Neutrophil (primary cell): ENCODE data around the gene SFSWAP.

Experiments
- H3K27ac ChIP-seq: fragments of 200-600 bp; sonication (generic); 2 replicates; pipeline ENCODE4 v1.5.1; 2016; ENCODE audit warnings: mild to moderate bottlenecking, moderate library complexity
- H3K27me3 ChIP-seq: fragments of 200-600 bp; sonication (generic); 2 replicates; pipeline ENCODE4 v1.6.0; 2016; ENCODE audit warnings: mild to moderate bottlenecking
- H3K36me3 ChIP-seq: fragments of 200-600 bp; sonication (generic); 2 replicates; pipeline ENCODE4 v1.5.1; 2017
- H3K4me1 ChIP-seq, 2 experiments: fragments of 200-600 bp in 1 of 2; sonication (generic) in 1 of 2; 1 replicate in 1 of 2; 2 replicates in 1 of 2; pipeline versions ENCODE4 v1.5.1 to v1.6.1; 2013 to 2016; ENCODE audit warnings: low read depth in 1 of 2, low read length in 1 of 2, mild to moderate bottlenecking in 1 of 2, moderate library complexity in 1 of 2; ENCODE audit not compliant: control insufficient read depth in 1 of 2, insufficient read depth in 1 of 2
- H3K4me3 ChIP-seq, 2 experiments: fragments of 200-600 bp in 1 of 2; sonication (generic) in 1 of 2; 1 replicate in 1 of 2; 2 replicates in 1 of 2; pipeline ENCODE4 v1.5.1; 2013 to 2016; ENCODE audit warnings: low read depth in 1 of 2, low read length in 1 of 2, mild to moderate bottlenecking in 1 of 2, moderate library complexity in 1 of 2
- H3K9me3 ChIP-seq: fragments of 200-600 bp; sonication (generic); 2 replicates; pipeline ENCODE4 v1.5.1; 2016
- CTCF ChIP-seq: fragments of 200-600 bp; sonication (generic); IDR thresholded peaks from 2 replicates; pipeline ENCODE4 v1.5.1; 2016; ENCODE audit warnings: antibody characterized with exemption

Gene SFSWAP

GRCh38 chr12:131770120-131770519 lies 59.2 kb downstream of the SFSWAP start:
- Histone ChIP-seq H3K36me3 (peaks cover 99% of the 10 kb centered on the region), H3K27ac (no peak overlapping the region), H3K9me3 (no peaks in the 10 kb centered on the region), H3K4me1 (no peaks in the 10 kb centered on the region), H3K27me3 (no peaks in the 10 kb centered on the region), H3K4me3 (no peak overlapping the region)
- TF ChIP-seq CTCF, result no peak

- Histone ChIP-seq H3K27me3 (no peaks in the 10 kb centered on the region), H3K4me1 (no peaks in the 10 kb centered on the region), H3K9me3 (no peaks in the 10 kb centered on the region), H3K4me3 (no peak overlapping the region), H3K36me3 (peaks cover 95% of the 10 kb centered on the region), H3K27ac (no peak overlapping the region)
- TF ChIP-seq CTCF, result no peak
These were observed 61.1 kb downstream of the SFSWAP start for GRCh38 chr12:131771965-131772364.

- H3K27me3 ChIP-seq, result no peaks in the 10 kb centered on the region
- no peak overlapping the region for H3K27ac ChIP-seq
- H3K9me3 ChIP-seq, result no peaks in the 10 kb centered on the region
- peaks cover 90% of the 10 kb centered on the region for H3K36me3 ChIP-seq
- no peaks in the 10 kb centered on the region for H3K4me1 ChIP-seq
- H3K4me3 ChIP-seq, result no peak overlapping the region
- no peak for TF ChIP-seq CTCF
These were observed 62.8 kb downstream of the SFSWAP start for GRCh38 chr12:131773582-131774221.

- no peak overlapping the region for H3K27ac ChIP-seq
These were observed 63.9 kb downstream of the SFSWAP start for GRCh38 chr12:131774576-131775391.

More at GRCh38 chr12:131774576-131775391, 63.9 kb downstream of the SFSWAP start:
- Histone ChIP-seq H3K9me3 (no peaks in the 10 kb centered on the region), H3K4me1 (no peaks in the 10 kb centered on the region), H3K27me3 (no peaks in the 10 kb centered on the region), H3K36me3 (peaks cover 90% of the 10 kb centered on the region), H3K4me3 (no peak overlapping the region)
- TF ChIP-seq CTCF, result no peak
